Right lobe of liver (tissue), 4 donors: ENCODE results near the gene DHRS4L2.

Experiments
- CTCF ChIP-seq, 4 donors: fragments of 200-600 bp in 3 of 4; fragments of 450-650 bp in 1 of 4; IDR thresholded peaks; one replicate each; pipeline versions ENCODE4 v1.5.1 to v1.8.0; 2016 to 2022; ENCODE audit warnings: antibody characterized with exemption in 4 of 4, mild to moderate bottlenecking in 2 of 4
- POLR2A ChIP-seq: fragments of 450-650 bp; IDR thresholded peaks from one replicate; pipeline ENCODE4 v1.6.1; 2017; ENCODE audit warnings: antibody characterized with exemption, mild to moderate bottlenecking
- donor health status: DM: no; HTN: no; CAD: no.
- donor health status: DM: no; HTN: no; CAD: no.
- donor health status: DM: no; HTN: yes; CAD: no.

DNA sequence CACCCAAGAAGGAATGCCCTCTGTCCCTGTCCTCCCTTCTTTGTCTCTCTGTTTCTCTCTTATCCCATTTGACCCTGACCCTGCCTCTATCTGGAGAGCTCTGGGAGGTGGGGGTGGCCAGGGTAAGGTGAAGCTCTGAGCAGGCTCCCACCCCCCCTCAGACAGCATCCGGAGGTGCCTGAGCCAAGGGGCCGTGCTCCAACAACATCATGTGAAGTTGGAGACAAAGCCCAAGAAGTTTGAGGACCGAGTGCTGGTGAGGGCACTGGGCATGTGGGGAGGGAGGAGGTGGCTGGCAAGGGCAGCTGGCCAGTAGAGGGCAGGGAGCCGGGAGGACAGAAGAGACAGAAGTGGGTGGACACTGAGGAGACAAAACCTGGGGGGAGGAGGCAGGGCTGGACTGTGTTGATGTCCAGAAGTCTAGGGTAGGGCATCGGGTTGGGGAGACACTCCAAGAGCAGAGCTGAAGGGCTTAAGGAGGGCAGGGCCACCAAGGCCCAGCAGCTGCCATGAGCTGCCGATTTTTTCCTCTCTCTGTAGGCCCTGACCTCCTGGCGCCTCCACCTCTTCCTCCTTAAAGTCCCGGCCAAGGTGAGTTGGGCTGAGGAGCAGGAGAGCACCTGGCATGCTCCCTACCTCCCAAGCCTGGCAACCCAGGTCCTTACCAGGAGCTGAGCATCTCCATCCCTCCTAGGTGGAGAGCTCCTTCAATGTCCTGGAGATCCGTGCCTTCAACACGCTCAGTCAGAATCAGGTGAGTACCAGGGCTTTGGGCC lies 65.0 kb downstream of the DHRS4L2 start:
- TF ChIP-seq CTCF (IDR thresholded peaks at IDR 0.05) = no peak
- TF ChIP-seq POLR2A = no peak
